ENCODE results near the gene JAK2.

Gene JAK2

DNA sequence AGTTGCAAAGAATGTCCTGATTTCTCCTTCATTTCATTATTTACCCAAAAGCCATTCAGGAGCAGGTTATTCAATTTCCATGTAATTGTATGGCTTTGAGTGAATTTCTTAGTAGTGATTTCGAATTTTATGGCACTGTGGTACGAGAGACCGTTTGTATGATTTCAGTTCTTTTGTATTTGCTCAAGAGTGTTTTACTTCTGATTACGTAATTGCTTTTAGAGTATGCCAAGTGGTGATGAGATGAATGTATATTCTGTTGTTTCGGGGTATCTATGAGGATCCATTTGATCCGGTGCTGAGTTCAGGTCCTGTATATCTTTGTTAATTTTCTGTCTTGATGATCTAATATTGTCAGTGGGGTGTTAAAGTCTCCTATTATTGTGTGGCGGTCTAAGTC lies 159.1 kb downstream of the JAK2 start:
- no peak for DNase-seq (ENCODE audit: low read depth)

DNA sequence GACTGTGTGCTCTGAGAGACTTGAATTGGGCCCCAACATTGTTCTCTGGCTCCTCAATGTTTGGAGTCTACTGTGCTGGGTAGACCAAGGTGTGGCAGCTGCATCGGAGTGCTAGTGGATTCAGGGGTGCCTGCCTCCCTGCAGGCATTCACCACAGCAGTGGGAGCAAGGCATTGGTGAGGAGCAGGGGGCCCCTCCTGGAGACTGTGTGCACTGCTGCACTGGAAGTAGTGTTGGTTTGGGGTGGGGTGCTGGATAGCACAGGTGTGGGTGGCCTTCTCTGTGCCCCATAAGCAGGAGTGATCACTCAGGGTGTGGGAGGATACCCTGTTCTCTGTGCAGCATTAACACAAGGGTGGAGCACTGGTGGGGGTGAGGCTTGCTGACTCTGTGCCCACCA lies 161.2 kb downstream of the JAK2 start:
- no peak for DNase-seq (ENCODE audit: low read depth)

Measured in stimulated activated CD8-positive, alpha-beta memory T cell treated with anti-CD3 and anti-CD28 coated beads, Interleukin-4, amount 100 ng/mL, for 24 hours (primary cell).